Fibroblast of lung (primary cell): ENCODE results near the gene C8G.

Source experiments
- CTCF ChIP-seq, 2 donors: IDR thresholded peaks in 1 of 2; conservative IDR thresholded peaks in 1 of 2; 1 replicate in 1 of 2; 2 replicates in 1 of 2; pipeline ENCODE4 v1.5.1; 2011 to 2012; ENCODE audit warnings: low read length in 2 of 2, control low read depth in 1 of 2, inconsistent platforms in 1 of 2, low read depth in 1 of 2, mild to moderate bottlenecking in 1 of 2
- EZH2 ChIP-seq: IDR thresholded peaks from 2 replicates; pipeline ENCODE4 v1.5.1; 2012; ENCODE audit warnings: low read length, control low read depth, mild to moderate bottlenecking; ENCODE audit errors: missing control alignments

- TF ChIP-seq CTCF (conservative IDR thresholded peaks at IDR 0.05 in 1 of 2, IDR thresholded peaks at IDR 0.05 in 1 of 2; ENCODE audit: low read depth in 1 of 2, low read length in 2 of 2): no peak
- no peak for TF ChIP-seq EZH2
Measured at GRCh38 chr9:136978073-136978864, 33.2 kb downstream of the C8G start.
